ENCODE data around the gene DUXA.
"Not testable (repeated sequence)": the region's sequence is repeated elsewhere in the genome, so short reads cannot be mapped to it uniquely, and the experiment has no call there.

DUXA gene

DNA sequence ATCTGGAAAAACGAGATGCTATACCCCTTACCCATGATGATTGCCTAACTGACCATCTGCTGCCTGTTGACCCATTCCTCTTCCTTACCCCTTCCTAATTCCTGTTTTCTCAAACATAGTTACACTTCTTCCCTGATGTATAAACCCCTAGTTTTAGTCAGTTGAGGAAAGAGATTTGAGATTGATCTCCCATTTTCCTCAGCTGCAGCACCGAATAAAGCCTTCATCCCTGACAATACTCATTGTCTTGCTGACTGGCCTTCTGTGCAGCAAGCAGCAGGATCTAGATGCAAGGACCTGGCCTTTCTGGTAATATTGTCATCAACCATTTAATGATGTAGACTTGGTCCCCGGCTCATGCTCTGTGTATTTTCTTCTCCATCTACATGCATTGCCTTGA lies 23.0 kb upstream of the DUXA start:
- H3K9ac ChIP-seq, result no peak overlapping the region
- H3K4me1 ChIP-seq, result peaks cover 21 to 35% (median 30%) of the 10 kb centered on the region in 10 experiments
- no peak for TF ChIP-seq Cebpa-rat (IDR thresholded peaks at IDR 0.05)
- H3K9me3 ChIP-seq (replicated peaks in 1 of 11), result peaks cover 56 to 84% (median 71%) of the 10 kb centered on the region in 11 experiments
- H3K27ac ChIP-seq, result peak overlapping the region in 4 of 11 experiments; percentile 74 to 89 (median 81); a peak in 5 of 22 replicates
- H3K36me3 ChIP-seq, result peaks cover 21 to 41% (median 28%) of the 10 kb centered on the region in 11 experiments
- no peaks in the 10 kb centered on the region for H3K27me3 ChIP-seq
- peak overlapping the region in 9 of 11 experiments; percentile 32 to 98 (median 88); a peak in 18 of 22 replicates for H3K4me2 ChIP-seq
- H3K4me3 ChIP-seq, result peak overlapping the region in 6 of 10 experiments; percentile 16 to 99 (median 92); a peak in 6 of 20 replicates
- H4K20me1 ChIP-seq, result peaks cover 0 to 29% (median 0%) of the 10 kb centered on the region in 11 experiments; a peak in 6 of 22 replicates

DNA sequence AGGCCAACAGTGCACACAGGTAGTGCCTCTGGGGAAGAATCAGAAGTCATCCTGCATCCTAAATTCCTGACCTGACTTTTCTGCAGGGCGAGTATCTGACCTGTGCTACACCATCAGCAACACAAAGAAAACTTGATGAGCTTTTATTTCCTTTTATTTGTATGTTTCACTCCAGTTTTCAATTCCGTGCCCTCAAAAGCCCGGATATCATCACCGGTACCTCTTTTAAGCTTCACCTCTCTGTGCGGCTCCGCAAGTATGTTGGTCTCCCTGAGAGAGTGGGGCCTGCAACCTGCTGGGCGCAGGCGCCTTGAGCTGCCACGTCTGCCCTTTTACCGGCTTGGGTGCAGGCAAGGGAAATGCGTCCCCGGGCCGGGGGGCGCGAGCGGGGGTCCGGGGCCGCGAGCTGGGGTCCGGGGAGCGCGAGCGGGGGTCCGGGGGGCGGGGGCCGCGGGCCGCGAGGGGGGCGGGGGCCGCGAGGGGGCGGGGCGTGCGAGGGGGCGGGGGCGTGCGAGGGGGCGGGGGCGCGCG lies 4.3 kb upstream of the DUXA start:
- Histone ChIP-seq H4K20me1 (no peaks in the 10 kb centered on the region), H3K36me3 (peaks cover 5 to 23% (median 12%) of the 10 kb centered on the region in 11 experiments; a peak in 15 of 22 replicates), H3K27me3 (no peaks in the 10 kb centered on the region), H3K4me2 (peak overlapping the region; percentile 41 to 82 (median 65); a peak in 21 of 22 replicates), H3K4me1 (peaks cover 9 to 16% (median 12%) of the 10 kb centered on the region in 10 experiments; a peak in 19 of 20 replicates), H3K27ac (peak overlapping the region in 1 of 11 experiments; percentile 24; a peak in 1 of 22 replicates), H3K4me3 (peak overlapping the region; percentile 46 to 67 (median 53)), H3K9ac (peak overlapping the region in 9 of 11 experiments; percentile 11 to 67 (median 42); a peak in 7 of 22 replicates), H3K9me3 (replicated peaks in 1 of 11) (peaks cover 27 to 35% (median 31%) of the 10 kb centered on the region in 11 experiments)
- TF ChIP-seq Cebpa-rat (IDR thresholded peaks at IDR 0.05), result no peak

DNA sequence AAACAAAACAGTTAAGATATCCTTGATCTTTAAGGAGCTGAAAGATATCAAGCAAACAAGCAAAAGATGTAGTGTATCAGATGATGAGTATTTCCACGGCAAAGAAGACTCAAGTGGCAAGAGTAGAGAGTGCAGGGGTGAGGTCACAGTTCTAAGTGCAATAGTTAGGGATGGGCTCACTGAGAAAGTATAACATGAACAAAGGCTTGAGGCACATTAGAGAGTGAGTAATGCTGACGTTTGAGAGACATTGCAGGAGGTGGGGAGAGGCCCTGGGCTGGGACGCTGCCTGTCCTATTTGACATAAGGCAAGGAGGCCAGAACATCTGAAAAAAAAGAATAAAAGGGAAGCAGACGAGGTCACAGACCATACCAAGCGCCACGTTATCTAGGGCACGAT lies 1.4 kb downstream of the DUXA start:
- 0 out of 20 replicates have a peak, but pooled peaks cover 0 to 4% (median 0%) of the 10 kb centered on the region in 10 experiments for H3K4me1 ChIP-seq
- no peak overlapping the region for H3K4me2 ChIP-seq
- no peaks in the 10 kb centered on the region for H4K20me1 ChIP-seq
- no peak overlapping the region for H3K4me3 ChIP-seq
- no peak for TF ChIP-seq Cebpa-rat (IDR thresholded peaks at IDR 0.05)
- no peaks in the 10 kb centered on the region for H3K36me3 ChIP-seq
- H3K9ac ChIP-seq, result no peak overlapping the region
- H3K27ac ChIP-seq, result no peak overlapping the region
- no peaks in the 10 kb centered on the region for H3K27me3 ChIP-seq
- H3K9me3 ChIP-seq (replicated peaks in 1 of 11), result peaks cover 0 to 20% (median 11%) of the 10 kb centered on the region in 11 experiments; a peak in 10 of 22 replicates

DNA sequence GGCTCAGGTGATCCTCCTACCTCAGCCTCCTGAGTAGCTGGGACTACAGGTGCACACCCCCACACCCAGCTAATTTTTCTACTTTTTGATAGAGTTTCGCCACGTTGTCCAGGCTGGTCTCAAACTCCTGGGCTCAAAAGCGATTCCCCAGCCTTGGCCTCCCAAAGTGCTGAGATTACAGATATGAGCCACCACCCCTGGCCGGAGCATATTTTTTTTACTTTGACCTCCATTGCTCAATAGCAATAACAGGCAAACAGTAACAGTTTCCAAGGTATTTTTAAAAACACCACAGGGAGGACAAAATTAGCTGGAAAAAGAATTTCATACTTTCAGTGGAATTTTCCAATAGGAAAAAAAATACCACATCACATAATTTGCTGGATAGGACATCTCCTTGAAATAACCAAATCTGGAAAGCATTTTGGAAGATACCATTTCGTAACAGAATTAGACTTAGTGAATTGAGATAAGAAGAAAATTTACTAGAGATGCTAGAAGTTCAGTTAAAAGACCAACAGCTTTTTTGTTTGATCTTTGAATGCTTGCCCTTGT lies 5.2 kb downstream of the DUXA start:
- TF ChIP-seq Cebpa-rat (IDR thresholded peaks at IDR 0.05), result no peak
- no peaks in the 10 kb centered on the region for H3K4me1 ChIP-seq
- no peak overlapping the region for H3K4me3 ChIP-seq
- H3K9ac ChIP-seq, result no peak overlapping the region
- no peaks in the 10 kb centered on the region for H3K27me3 ChIP-seq
- H3K9me3 ChIP-seq (replicated peaks in 1 of 11), result peaks cover 0 to 33% (median 11%) of the 10 kb centered on the region in 11 experiments; a peak in 11 of 22 replicates
- no peak overlapping the region for H3K27ac ChIP-seq
- no peaks in the 10 kb centered on the region for H3K36me3 ChIP-seq
- no peaks in the 10 kb centered on the region for H4K20me1 ChIP-seq
- no peak overlapping the region for H3K4me2 ChIP-seq

DNA sequence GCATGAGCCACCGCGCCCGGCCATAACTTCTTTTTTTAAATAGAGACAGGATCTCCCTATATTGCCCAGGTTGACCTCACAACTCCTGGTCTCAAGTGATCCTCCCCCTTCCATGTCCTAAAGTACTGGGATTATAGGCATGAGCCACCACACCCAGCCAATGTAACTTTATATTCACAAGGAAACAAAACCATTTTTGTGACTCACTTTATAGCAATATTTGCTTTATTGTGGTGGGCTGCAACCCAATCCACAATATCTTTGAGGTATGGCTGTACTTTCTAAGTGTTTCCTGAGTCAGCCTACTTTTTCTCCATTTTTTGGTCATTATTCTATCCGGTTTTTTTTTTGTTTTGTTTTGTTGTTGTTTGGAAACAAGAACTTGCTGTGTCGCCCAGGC lies 14.4 kb downstream of the DUXA start:
- H4K20me1 ChIP-seq, result no peaks in the 10 kb centered on the region
- H3K9ac ChIP-seq, result no peak overlapping the region
- no peaks in the 10 kb centered on the region for H3K36me3 ChIP-seq
- H3K9me3 ChIP-seq (replicated peaks in 1 of 11), result peaks cover 0 to 12% (median 6%) of the 10 kb centered on the region in 11 experiments; a peak in 5 of 22 replicates
- no peak overlapping the region for H3K4me2 ChIP-seq
- no peaks in the 10 kb centered on the region for H3K4me1 ChIP-seq
- H3K27me3 ChIP-seq, result no peaks in the 10 kb centered on the region
- H3K4me3 ChIP-seq, result no peak overlapping the region
- H3K27ac ChIP-seq, result no peak overlapping the region
- no peak for TF ChIP-seq Cebpa-rat (IDR thresholded peaks at IDR 0.05)

DNA sequence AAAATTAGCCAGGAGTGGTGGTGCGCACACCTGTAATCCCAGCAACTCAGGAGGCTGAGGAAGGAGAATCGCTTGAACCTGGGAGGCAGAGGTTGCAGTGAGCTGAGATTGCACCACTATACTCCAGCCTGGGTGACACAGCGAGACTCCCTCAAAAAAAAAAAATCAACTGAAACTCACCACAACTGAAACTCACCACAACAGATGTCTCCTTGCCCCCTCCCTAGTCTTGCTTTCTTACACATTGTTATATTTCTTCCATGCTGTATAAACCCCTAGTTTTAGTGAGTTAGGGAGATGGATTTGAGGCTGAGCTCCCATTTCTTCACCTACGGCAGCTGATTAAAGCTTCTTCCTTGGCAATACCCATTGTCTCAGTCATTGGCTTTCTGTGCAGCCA lies 25.6 kb downstream of the DUXA start:
- H3K4me2 ChIP-seq, result peak overlapping the region in 8 of 11 experiments; percentile 41 to 59 (median 48); a peak in 17 of 22 replicates
- peaks cover 4 to 58% (median 19%) of the 10 kb centered on the region in 11 experiments; a peak in 19 of 22 replicates for H3K9me3 ChIP-seq (replicated peaks in 1 of 11)
- H3K4me1 ChIP-seq, result peaks cover 0 to 23% (median 15%) of the 10 kb centered on the region in 10 experiments; a peak in 14 of 20 replicates
- H3K27ac ChIP-seq, result peak overlapping the region in 6 of 11 experiments; percentile 27 to 62 (median 59); a peak in 11 of 22 replicates
- no peaks in the 10 kb centered on the region for H3K36me3 ChIP-seq
- peak overlapping the region in 1 of 11 experiments; percentile 50; a peak in 2 of 22 replicates for H3K9ac ChIP-seq
- no peaks in the 10 kb centered on the region for H4K20me1 ChIP-seq
- 0 out of 22 replicates have a peak, but pooled peaks of 1 of the 11 experiments have one; percentile 27 for TF ChIP-seq Cebpa-rat (IDR thresholded peaks at IDR 0.05)
- no peaks in the 10 kb centered on the region for H3K27me3 ChIP-seq
- no peak overlapping the region for H3K4me3 ChIP-seq

DNA sequence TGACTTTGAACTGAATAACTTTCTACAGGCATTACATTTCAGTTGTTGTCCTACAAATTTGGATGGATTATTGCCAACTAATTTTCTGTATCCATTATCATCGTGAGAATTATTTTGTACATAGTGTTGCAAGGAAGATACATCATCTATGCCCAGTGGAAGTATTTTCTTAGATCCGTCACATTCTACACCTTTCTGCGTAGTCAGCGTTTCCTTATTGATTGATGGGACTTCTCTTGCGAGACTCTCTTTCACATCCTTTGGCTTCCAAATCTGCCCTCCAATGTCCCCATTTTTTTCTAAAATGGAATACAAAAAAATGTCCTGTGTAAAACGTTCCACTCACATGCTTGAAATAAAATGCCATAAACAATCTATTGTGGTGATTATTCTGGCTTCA lies 31.5 kb downstream of the DUXA start:
- no peak for TF ChIP-seq Cebpa-rat (IDR thresholded peaks at IDR 0.05)
- no peaks in the 10 kb centered on the region for H3K36me3 ChIP-seq
- no peak overlapping the region for H3K4me3 ChIP-seq
- 0 out of 20 replicates have a peak, but pooled peaks cover 0 to 4% (median 0%) of the 10 kb centered on the region in 10 experiments for H3K4me1 ChIP-seq
- no peak overlapping the region for H3K27ac ChIP-seq
- H4K20me1 ChIP-seq, result no peaks in the 10 kb centered on the region
- no peaks in the 10 kb centered on the region for H3K27me3 ChIP-seq
- peaks cover 4 to 63% (median 18%) of the 10 kb centered on the region in 11 experiments; a peak in 19 of 22 replicates for H3K9me3 ChIP-seq (replicated peaks in 1 of 11)
- H3K9ac ChIP-seq, result no peak overlapping the region
- H3K4me2 ChIP-seq, result no peak overlapping the region

DNA sequence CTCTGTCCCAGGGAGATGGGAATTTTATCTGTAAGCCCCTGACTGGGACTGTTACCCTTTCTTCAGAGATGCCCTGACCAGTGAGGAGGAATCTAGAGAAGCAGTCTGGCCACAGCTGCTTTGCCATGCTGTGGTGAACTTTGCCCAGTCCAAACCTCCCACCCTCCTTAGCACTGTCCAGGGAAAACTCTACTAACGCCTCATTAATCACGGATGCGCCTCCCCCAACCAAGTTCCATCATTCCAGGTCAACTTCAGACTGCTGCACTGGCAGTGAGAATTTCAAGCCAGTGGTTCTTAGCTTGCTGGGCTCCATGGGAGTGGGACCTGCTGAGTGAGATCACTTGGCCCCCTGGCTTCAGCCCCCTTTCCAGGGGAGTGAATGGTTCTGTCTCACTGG lies 39.9 kb downstream of the DUXA start:
- not testable (repeated sequence) for H3K9ac ChIP-seq, H4K20me1 ChIP-seq, H3K27ac ChIP-seq, H3K36me3 ChIP-seq, H3K4me2 ChIP-seq, H3K4me3 ChIP-seq, H3K27me3 ChIP-seq, H3K4me1 ChIP-seq
- H3K9me3 ChIP-seq (replicated peaks in 1 of 11), result peaks cover 0 to 51% (median 15%) of the 10 kb centered on the region in 11 experiments; a peak in 16 of 22 replicates

DNA sequence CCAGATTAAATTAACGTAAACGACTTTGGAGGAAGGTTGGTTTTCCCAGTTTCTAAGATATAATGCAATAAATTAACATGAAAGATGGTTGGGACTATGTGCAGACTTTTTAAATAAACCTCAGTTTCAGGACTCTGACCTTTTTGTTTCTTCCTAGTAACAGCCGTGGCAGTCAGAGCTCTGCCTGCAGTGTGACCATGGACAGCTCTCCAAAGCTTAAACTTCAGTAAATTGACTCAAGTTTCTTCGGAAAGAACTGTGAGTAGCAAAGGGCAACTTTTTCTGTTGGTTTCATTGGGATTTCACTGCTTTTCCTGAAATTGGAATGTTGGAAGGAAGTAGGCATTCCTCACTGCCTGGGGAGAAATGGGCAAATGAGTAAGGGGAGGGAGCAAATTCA lies 43.4 kb downstream of the DUXA start:
- Histone ChIP-seq H3K9me3 (replicated peaks in 1 of 11) (peaks cover 19 to 48% (median 35%) of the 10 kb centered on the region in 11 experiments), H3K27ac (no peak overlapping the region), H3K36me3 (no peaks in the 10 kb centered on the region), H3K4me3 (no peak overlapping the region), H3K4me1 (no peaks in the 10 kb centered on the region), H3K27me3 (no peaks in the 10 kb centered on the region), H3K4me2 (no peak overlapping the region), H3K9ac (no peak overlapping the region), H4K20me1 (no peaks in the 10 kb centered on the region)
- TF ChIP-seq Cebpa-rat (IDR thresholded peaks at IDR 0.05), result no peak

Data from BLaER1 treated with 17β-estradiol and CSF1 and Interleukin-3, amounts not matched to agents 10 nM and 100 nM (cell line).